Keratinocyte (primary cell): ENCODE data around the gene NEGR1.

Experiments used
- CTCF ChIP-seq, 3 experiments: IDR thresholded peaks in 1 of 3; conservative IDR thresholded peaks in 1 of 3; optimal IDR thresholded peaks in 1 of 3; 2 replicates in 2 of 3; 3 replicates in 1 of 3; pipeline versions ENCODE3 to v1.5.1; 2011; ENCODE audit warnings: low read length in 3 of 3, mild to moderate bottlenecking in 3 of 3, moderate library complexity in 2 of 3, control low read depth in 1 of 3, inconsistent platforms in 1 of 3; ENCODE audit not compliant: insufficient read depth in 2 of 3; ENCODE audit errors: extremely low read depth in 1 of 3
- EZH2 ChIP-seq: IDR thresholded peaks from one replicate; pipeline ENCODE4 v1.6.1; 2012; ENCODE audit warnings: inconsistent platforms, mild to moderate bottlenecking, low read length, moderate library complexity

GRCh38 chr1:72262735-72263134 lies 19.6 kb downstream of the NEGR1 start:
- TF ChIP-seq CTCF (optimal IDR thresholded peaks at IDR 0.05 in 1 of 3, IDR thresholded peaks at IDR 0.05 in 1 of 3, conservative IDR thresholded peaks at IDR 0.05 in 1 of 3; ENCODE audit: extremely low read depth in 1 of 3, insufficient read depth in 2 of 3, low read length in 3 of 3), result no peak
- no peak for TF ChIP-seq EZH2
